Mesothelial cell of epicardium (in vitro differentiated cells): ENCODE data around the gene NRN1. TPM values are rescaled to one million over a fixed set of nuclear protein-coding genes. Genes with fewer than 3 reads are reported as not detected.

Experiments used
- DNase-seq, 2 experiments: peaks; one replicate each; pipeline ENCODE4 v3.0.0; 2021; ENCODE audit warnings: low spot score in 2 of 2; ENCODE audit not compliant: unreplicated experiment in 2 of 2
- H3K27ac Mint-ChIP-seq: 2 replicates; pipeline ENCODE4 v1.8.0; 2021; ENCODE audit warnings: mixed read lengths
- H3K27me3 Mint-ChIP-seq: 2 replicates; pipeline ENCODE4 v1.8.0; 2021; ENCODE audit warnings: low read depth, mixed read lengths
- H3K36me3 Mint-ChIP-seq: 2 replicates; pipeline ENCODE4 v1.8.0; 2021; ENCODE audit warnings: mixed read lengths
- H3K4me1 Mint-ChIP-seq: 2 replicates; pipeline ENCODE4 v1.8.0; 2021; ENCODE audit warnings: mixed read lengths
- H3K4me3 Mint-ChIP-seq: 2 replicates; pipeline ENCODE4 v1.8.0; 2021; ENCODE audit warnings: mild to moderate bottlenecking, moderate library complexity, mixed read lengths
- H3K9me3 Mint-ChIP-seq: 2 replicates; pipeline ENCODE4 v1.8.0; 2021; ENCODE audit warnings: mixed read lengths
- total RNA-seq: library from RNA; stranded (reverse); gene quantifications from 3 replicates; pipeline ENCODE4 v1.2.1, GENCODE V29; 2021
- TF ChIP-seq, protein P1 (sequence below): fragments of 200-600 bp; sonication (generic); IDR thresholded peaks from one replicate; pipeline ENCODE4 v1.5.0; 2021; ENCODE audit warnings: antibody characterized with exemption; ENCODE audit not compliant: unreplicated experiment

Gene NRN1
- total RNA-seq, 1 donor from 2014 or later: not detected

DNA sequence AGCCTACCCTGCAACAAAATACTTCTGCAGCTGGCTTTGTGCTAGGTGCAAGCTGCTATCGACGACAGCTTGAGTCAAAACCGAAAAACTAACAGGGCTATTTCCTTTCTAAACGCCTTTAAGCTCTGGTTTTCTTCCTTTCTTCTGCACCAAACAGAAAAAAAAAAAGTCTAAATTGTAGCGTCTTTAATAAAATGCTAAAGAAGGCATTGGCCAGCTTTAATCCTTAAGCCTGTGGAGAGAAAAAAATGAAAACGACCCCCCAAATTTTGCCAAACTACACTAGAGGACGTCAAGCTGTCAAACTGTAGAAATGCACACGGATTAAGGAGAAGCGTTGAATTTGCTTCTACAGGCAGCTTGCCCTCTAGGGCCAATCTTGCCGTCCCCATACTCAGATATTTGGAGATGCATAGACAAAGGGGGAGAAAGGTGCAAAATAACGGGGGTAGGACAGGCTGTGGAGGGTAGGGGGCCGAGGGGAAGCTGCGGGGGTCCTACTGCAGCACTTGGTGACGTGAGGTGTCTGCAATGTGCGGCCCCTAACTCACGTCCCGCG lies 1.4 kb upstream of the NRN1 start:
- TF ChIP-seq, protein P1, sequence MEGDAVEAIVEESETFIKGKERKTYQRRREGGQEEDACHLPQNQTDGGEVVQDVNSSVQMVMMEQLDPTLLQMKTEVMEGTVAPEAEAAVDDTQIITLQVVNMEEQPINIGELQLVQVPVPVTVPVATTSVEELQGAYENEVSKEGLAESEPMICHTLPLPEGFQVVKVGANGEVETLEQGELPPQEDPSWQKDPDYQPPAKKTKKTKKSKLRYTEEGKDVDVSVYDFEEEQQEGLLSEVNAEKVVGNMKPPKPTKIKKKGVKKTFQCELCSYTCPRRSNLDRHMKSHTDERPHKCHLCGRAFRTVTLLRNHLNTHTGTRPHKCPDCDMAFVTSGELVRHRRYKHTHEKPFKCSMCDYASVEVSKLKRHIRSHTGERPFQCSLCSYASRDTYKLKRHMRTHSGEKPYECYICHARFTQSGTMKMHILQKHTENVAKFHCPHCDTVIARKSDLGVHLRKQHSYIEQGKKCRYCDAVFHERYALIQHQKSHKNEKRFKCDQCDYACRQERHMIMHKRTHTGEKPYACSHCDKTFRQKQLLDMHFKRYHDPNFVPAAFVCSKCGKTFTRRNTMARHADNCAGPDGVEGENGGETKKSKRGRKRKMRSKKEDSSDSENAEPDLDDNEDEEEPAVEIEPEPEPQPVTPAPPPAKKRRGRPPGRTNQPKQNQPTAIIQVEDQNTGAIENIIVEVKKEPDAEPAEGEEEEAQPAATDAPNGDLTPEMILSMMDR: no peak
- DNase-seq: no peak
- Mint-ChIP-seq H3K36me3 (no peaks in the 10 kb centered on the region), H3K9me3 (no peaks in the 10 kb centered on the region), H3K27ac (no peak overlapping the region), H3K4me1 (peaks cover 15% of the 10 kb centered on the region), H3K27me3 (peaks cover 95% of the 10 kb centered on the region), H3K4me3 (peak overlapping the region; percentile 52)

DNA sequence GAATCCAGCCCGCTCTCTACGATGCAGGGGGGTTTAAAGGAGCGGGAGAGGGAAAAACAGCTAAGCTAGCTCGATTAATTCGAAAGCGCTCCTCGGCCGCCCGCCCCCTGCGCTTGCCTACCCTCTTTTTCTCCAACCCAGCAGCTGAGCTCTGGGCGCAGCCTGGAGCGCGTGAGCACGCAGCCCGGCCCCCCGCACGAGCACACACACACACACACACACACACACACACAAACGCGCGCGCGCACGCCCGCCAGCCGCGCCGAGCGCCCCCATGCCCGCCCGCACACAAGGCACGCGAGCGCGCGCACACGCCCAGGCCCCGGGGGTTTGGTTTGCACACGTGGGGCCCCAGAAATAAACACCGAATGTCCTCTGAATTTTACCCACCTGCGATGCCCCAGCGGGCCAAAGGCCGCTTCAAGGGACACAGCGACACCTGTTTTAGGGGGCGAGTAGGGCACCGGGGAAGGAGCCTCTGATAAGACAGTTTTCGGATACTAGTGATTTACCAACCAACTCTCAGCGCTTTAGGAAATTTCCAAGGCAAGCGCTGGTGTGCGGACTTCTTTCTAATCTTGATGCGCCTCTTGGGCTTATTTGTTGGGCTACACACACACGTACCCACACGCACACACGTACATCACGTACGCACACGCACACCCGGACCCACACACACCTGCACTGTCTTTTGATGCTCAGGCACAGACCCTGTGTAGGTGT lies 802 bp upstream of the NRN1 start:
- Mint-ChIP-seq H3K4me3 (peak overlapping the region; percentile 52), H3K27ac (no peak overlapping the region), H3K36me3 (no peaks in the 10 kb centered on the region), H3K27me3 (peaks cover 96% of the 10 kb centered on the region), H3K4me1 (peaks cover 19% of the 10 kb centered on the region), H3K9me3 (no peaks in the 10 kb centered on the region)
- TF ChIP-seq, protein P1: no peak
- no peak for DNase-seq

DNA sequence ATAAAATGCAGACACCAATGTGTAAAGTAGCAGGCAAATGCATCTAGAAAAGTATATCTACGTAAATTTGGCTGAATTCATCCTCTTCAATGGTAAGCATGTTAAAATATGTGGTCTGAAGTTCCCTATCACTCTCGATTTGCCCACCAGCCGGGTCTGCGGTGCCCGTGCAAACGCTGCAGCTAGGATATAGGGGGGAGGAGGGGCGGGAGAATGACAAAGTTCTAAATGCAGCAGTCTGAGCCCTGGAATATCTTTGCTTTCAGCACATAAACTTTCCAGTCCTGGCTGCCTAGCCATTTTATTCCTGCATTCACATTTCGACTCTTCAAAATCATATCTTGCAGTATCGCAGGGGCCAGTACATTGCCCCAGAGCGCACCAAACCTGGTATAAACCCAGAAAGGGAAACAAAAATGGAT lies 708 bp downstream of the NRN1 start:
- Mint-ChIP-seq H3K36me3 (no peaks in the 10 kb centered on the region), H3K4me1 (peaks cover 22% of the 10 kb centered on the region), H3K4me3 (no peak overlapping the region), H3K27me3 (peaks cover 96% of the 10 kb centered on the region), H3K9me3 (no peaks in the 10 kb centered on the region), H3K27ac (no peak overlapping the region)
- TF ChIP-seq, protein P1: no peak
- no peak for DNase-seq

DNA sequence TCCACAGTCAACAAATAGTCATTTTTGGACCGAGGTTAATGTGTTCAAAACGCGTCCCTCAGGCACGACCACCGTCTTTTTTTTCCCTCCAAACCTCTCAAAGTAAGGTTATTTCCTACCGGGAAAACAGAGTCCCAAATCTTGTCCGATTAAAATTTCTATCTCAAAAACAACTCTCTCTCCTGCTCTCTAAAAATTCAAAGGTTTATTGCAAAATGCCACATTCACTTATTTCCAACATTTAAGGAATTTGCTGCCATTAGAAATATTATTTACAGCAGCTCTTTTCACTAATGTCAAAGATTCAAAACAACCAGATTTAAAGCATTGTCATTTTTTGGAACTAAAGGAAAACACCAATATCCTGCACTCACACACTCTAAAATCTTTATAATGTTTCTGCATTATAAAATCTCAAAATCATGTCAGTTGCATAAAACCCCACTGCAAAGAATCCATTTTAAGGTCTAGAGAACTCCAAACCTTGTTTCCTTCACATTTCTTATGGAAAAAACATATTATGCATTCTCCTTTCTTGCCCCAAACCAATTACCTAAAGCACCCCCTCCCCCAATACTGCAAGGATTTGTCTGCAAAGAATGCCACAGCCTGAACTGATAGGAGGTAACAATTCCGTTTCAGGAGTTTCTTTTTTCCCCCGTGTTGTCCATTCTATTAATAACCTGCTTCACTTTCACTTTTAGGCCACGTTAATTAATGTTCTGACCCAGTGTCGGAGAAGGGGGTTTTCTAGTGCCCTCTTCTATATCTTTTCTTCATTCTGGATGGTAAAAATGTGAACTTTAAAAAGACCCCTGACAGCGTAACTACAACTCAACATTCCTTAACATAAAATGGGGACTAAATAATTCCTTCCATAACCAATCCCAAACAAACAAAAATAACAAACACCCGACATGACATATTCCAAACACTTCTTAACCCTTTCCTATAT lies 1.4 kb downstream of the NRN1 start:
- peaks cover 22% of the 10 kb centered on the region for H3K4me1 Mint-ChIP-seq
- no peaks in the 10 kb centered on the region for H3K9me3 Mint-ChIP-seq
- peaks cover 1% of the 10 kb centered on the region for H3K36me3 Mint-ChIP-seq
- no peak overlapping the region for H3K4me3 Mint-ChIP-seq
- peaks cover 97% of the 10 kb centered on the region for H3K27me3 Mint-ChIP-seq
- H3K27ac Mint-ChIP-seq: no peak overlapping the region
- TF ChIP-seq, protein P1: no peak
- no peak for DNase-seq

DNA sequence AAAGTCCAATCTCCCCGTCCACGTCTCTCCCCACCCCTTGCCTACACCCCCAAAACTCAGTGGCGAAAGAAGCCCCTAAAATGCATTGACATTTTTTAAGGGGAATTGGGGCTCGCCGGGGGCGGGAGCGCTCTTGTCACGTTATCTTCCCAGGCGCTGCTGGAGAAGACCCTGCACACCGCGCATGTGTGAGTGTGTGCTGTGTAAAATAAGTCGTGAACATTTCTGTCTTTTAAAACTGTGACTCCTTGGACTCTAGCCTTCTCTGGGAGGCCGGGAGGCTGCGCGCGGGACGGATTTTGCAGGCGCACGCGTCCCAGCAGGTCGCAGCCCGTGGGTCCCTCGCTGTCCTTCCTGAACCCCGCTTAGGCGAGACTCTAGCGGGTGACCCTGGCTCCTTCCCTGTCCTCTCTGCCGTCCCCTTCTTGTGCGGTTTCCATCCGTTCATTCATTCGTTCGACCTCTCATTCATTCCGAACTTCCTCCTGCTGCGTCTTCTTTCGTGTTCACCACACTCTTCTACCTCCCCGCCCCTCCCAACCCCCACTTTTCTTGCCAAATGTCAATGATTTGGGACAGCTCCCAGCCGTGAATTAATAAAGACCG lies 2.2 kb downstream of the NRN1 start:
- peaks cover 25% of the 10 kb centered on the region for H3K4me1 Mint-ChIP-seq

More for the DNA sequence above, 2.2 kb downstream of the NRN1 start:
- DNase-seq: no peak
- peak overlapping the region; percentile 16 for H3K4me3 Mint-ChIP-seq
- peaks cover 97% of the 10 kb centered on the region for H3K27me3 Mint-ChIP-seq
- H3K9me3 Mint-ChIP-seq: no peaks in the 10 kb centered on the region
- H3K36me3 Mint-ChIP-seq: peaks cover 4% of the 10 kb centered on the region
- TF ChIP-seq, protein P1: no peak
- H3K27ac Mint-ChIP-seq: no peak overlapping the region
